Stimulated activated CD4-positive, alpha-beta T cell treated with anti-CD3 and anti-CD28 coated beads, Interleukin-15, amount 100 ng/mL, for 1 hour (primary cell): ENCODE results near the gene OPA1.
A peak's percentile ranks its signal among the peaks of the same experiment; 100 is the strongest.
"Not testable (repeated sequence)": the region's sequence is repeated elsewhere in the genome, so short reads cannot be mapped to it uniquely, and the experiment has no call there.

ENCODE experiments used
- DNase-seq, 2 donors: peaks; one replicate each; pipeline ENCODE4 v3.0.0-alpha.2; 2020; ENCODE audit warnings: low read depth in 1 of 2, low spot score in 1 of 2

Gene OPA1

DNA sequence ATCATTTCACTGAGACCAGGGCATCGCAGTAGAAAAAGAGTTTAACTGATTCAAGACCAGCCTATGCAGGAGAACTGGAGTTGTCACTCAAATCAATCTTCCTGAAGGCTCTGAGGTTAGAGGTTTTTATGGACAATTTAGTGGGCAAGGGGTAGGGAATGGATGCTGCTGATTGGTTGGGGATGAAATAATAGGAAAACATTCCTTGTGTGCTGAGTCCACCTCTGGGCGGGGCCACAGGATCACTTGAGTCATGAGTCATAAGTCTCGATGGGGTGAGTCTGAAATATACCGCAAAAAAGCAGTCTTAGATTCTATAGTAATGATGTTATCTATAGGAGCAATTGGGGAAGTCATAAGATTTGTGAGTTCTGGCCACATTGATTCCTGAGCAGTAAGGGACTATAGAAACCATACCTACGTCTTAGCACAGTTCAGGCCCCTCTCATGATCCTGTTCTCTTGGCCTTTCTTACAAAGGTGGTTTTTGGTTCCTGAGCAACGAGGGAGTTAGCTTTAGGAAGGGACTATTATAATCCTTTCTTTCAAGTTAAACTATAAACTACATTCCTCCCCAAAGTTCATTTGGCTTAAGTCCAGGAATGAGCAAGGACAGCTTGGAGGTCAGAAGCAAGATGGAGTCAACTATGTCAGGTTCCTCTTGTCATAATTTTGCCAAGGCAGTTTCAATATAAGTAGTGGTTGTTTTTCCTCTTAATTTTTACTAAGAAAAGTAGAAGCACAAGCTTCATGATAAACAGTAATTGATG is 2.7 kb upstream of the OPA1 start:
- no peak for DNase-seq

GRCh38 chr3:193593668-193594030 is 641 bp downstream of the OPA1 start:
- DNase-seq, result no peak

GRCh38 chr3:193594946-193595689 is 2.1 kb downstream of the OPA1 start:
- DNase-seq, result no peak

DNA sequence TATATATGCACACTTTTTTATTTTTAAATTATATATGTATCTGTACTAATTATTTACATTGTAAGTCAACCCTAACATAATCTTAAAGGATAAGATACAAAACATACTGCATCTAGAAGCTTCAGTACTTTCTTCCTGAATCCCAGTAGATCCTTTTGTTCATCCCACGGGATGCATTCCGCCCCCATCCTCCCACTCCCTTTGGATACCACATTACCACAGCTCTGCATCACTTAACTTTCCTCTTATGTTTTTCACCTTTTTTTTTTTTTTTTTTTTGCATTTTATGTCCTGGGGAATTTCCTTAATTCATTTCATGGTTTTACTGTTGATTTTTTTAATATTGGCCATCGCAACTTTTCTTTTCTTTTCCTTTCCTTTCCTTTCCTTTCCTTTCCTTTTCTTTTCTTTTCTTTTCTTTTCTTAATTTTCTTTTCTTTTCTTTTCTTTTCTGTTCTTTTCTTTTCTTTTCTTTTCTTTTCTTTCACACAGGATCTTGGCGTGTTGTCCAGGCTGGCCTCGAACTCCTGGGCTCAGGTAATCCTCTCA is 3.0 kb downstream of the OPA1 start:
- DNase-seq, result no peak

GRCh38 chr3:193598202-193598601 is 5.2 kb downstream of the OPA1 start:
- no peak for DNase-seq

DNA sequence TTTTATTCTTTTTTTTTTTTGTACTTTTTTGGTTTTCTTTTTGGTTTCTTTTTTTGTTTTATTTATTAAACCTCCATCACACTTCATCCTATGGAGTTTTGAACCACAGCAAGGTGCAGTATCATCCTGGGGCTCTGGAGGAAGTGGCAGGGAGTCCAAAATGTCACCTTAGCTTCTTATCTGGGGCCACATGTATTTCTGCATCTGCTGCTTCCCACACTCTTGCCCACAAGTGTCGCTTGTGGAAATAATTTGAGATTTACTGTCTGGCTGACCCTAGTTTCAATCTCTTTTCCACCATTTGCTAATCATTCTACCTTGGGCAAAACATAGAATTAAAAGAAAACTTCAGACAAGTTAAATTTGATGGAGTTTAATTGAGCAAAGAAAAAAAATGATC is 6.4 kb downstream of the OPA1 start:
- DNase-seq, result no peak

DNA sequence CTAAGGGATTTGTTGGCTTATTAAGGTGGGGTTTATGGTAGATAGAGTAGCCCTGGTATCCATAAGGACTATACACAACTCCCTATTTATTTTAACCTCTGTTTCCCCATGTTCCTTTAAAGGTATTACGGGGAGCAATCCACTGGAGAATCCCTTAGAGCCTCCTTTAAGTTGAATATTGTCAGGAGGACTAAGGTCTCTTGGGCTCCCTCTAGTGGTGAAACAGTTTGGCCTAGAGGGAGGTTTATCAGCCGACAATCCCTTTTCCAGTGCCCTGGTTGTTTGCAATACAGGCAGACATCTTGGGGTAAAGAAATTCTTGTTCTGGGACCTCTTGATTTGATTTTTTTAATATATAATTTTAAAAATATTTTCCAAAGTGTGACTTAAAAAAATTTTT is 12.9 kb downstream of the OPA1 start:
- peak in 1 of 2 donors; percentile 7 for DNase-seq

- DNase-seq, result not testable (repeated sequence)
Measured at GRCh38 chr3:193606892-193607291, 13.9 kb downstream of the OPA1 start.

DNA sequence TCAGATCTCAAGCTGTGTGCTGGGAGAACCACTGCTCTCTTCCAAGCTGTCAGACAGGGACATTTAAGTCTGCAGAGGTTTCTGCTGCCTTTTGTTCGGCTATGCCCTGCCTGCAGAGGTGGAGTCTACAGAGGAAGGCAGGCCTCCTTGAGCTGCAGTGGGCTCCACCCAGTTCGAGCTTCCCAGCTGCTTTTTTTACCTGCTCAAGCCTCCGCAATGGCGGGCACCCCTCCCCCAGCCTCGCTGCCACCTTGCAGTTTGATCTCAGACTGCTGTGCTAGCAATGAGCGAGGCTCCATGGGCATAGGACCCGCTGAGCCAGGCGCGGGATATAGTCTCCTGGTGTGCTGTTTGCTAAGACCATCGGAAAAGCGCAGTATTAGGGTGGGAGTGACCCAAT is 17.5 kb downstream of the OPA1 start:
- DNase-seq, result not testable (repeated sequence)

- DNase-seq, result no peak
Measured at GRCh38 chr3:193614430-193614829, 21.4 kb downstream of the OPA1 start.

GRCh38 chr3:193617628-193618027 is 24.6 kb downstream of the OPA1 start:
- no peak for DNase-seq

DNA sequence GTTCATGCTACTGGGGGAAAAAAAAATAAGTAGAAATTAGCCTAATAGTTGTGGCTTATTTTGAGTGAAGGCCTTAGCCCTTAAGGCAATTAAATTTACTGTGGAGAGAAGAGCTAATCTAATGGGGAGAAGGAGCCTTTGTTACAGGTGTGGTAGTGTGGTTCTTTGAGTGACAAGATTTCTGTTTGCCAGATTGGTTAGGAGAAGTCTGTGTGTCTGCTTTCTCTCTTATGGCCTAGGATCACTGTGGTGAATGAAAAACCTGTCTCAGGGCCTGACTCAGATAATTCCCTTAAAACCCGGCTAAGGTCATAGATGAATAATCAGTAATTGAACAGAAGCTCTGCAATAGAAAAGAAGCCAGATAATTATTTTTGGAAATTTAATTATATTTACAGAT is 27.0 kb downstream of the OPA1 start:
- no peak for DNase-seq

DNA sequence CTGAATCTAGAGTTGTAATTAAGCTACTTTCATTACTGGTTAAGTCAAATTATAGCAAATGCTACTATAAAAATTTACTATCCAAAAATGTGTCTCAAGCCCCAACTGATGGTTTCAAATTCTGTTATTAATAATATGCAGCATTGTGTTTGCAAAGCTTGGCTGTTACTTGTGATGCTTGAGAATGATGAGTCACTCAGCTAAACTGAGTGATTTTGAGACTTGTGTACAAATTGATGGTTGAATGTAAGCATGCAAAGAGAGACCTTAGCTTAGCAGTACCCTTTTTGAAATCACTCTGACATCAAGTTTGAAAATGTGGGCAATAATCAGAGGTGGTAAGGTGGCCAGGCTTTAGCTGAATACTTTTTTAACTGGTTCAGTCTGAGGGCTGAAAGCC is 27.6 kb downstream of the OPA1 start:
- DNase-seq, result no peak

- DNase-seq, result no peak
Measured at GRCh38 chr3:193621127-193621526, 28.1 kb downstream of the OPA1 start.

- DNase-seq, result no peak
Measured at GRCh38 chr3:193630005-193630404, 37.0 kb downstream of the OPA1 start.

GRCh38 chr3:193637831-193638230 is 44.8 kb downstream of the OPA1 start:
- DNase-seq, result no peak

GRCh38 chr3:193638833-193639232 is 45.8 kb downstream of the OPA1 start:
- DNase-seq, result no peak

DNA sequence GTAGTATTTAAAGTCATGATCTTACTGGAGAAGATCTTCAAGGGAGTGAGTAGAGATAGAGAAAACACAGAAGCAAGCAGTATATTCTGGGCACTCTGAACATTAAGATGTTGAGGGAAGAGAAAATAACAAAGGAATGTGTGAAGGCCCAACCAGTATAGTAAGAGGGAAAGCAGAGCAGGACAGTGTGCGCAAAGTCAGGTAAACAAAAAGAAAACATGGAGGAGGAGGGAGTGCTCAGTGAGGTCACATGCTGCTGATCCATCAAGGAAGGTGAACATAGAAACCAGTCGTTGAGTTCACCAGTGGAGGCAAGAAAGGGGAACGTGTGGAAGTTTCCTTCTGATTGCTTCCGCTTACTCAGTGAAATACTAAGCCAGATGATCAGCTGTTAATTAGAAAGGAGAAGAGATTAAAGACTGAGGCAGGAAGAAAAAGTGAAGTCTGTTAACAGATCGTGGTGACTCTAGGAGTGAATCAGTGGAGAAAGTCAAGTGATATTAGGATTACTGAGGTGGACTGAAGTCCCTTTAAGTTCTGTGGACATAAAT is 47.2 kb downstream of the OPA1 start:
- DNase-seq, result no peak

DNA sequence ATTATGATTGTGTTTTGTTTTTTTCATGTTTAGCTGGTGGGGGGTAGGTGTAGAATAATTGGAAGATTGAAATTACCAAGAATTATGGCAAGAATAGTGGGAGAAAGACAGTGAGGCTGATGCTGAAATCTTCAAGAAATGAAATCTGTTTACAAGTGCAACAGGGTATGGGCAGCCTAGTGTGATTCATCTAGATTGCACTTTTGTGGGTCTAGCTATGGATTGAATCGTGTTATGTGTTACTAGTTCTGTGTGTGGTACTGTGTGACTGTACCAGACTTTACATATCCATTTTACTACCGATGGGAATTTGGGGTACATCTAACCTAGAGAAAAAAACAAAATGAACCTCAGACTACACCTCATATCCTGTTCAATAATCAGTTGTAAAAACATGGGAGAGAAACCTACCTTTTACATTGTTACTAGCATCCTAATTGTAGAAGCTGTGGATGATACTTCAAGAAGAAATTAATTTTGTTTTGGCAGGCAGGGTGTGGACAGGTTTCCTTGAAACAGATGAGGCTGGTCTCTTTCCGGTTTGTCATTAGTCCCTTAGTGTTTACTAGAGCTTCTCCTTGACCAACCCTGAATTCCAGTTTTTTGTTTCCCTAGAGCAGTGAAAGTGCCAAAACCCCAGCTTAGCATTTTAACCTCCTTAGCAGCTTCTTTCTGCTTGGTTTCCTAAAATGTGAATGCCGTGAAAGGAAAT is 47.9 kb downstream of the OPA1 start:
- DNase-seq, result no peak

DNA sequence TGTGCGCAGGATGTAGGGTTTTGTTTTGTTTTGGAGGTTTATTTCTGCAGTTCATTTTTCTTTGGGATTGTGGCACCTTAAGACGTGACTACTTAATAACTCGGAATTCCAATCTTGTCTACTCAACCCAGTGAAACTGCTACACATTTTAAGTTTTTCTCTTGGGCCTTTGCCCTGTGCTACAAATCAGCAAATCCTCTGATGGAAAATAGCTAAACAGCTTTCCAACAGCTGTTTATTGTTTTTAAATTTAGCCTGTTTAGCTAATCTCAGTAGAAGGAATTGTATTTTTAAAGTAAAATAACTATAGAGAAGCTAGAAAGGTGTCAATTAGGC is 48.4 kb downstream of the OPA1 start:
- DNase-seq, result no peak

DNA sequence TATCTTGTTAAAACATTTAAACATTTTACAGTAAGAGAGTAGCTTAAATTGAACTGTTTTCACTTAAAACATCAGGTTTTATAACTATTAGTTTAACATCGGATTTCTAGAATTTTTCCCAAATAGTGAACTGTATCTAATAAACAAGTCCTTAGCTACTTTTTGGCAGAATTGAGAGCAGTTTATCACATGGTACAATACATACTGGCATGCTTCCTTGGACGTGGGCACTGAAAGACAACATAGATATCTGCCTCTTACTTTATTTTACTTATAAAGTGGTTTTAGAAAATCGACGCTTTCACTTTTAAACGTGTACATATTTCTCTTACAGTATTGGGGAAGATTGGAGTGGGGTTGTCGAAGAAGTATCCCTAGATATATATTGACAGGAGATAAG is 52.8 kb downstream of the OPA1 start:
- DNase-seq, result no peak
